GM18861 (cell line): ENCODE measurements around the gene BTF3.

Source experiments
- ATAC-seq: cut with Tn5 transposase; IDR thresholded peaks from one replicate; pipeline ENCODE4 v1.9.1; 2021; ENCODE audit not compliant: unreplicated experiment

Gene BTF3

DNA sequence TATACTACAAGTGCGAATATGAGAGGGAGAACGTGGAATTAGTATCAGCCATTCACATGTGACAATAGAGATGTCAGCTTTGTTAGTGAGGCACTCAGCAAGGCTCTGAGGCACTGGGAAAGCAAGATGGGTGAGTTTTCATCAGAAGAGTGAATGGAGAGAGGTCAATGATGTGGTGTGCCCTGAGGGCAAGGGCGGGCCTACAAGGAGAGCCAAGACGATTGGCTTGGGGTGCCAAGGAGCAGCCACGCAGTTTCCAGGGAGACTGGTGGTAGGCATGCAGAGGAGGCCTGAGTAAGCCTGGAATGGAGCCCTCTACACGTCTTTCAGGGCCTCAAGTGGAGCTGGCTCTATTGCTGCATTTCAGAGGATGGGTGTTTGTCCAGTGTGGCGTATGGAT lies 24.7 kb downstream of the BTF3 start:
- no peak for ATAC-seq

DNA sequence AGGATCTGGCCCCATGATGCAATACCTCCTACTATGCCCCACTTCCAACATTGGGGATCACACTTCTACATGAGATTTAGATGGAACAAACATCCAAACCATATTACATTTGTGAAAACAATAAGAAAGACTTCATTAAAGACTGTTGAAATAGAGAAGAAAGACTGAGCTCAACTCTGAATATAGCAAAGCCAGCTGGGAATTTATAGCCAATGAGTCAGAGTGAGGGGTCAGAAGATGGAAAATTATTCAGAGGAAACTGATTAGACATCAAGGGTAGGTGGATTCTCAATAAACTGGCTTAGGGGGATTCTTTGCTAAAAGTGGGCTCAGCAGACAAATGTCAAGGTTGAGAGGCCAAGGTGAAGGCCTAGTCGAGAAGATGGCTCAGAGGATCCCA lies 25.6 kb downstream of the BTF3 start:
- no peak for ATAC-seq

DNA sequence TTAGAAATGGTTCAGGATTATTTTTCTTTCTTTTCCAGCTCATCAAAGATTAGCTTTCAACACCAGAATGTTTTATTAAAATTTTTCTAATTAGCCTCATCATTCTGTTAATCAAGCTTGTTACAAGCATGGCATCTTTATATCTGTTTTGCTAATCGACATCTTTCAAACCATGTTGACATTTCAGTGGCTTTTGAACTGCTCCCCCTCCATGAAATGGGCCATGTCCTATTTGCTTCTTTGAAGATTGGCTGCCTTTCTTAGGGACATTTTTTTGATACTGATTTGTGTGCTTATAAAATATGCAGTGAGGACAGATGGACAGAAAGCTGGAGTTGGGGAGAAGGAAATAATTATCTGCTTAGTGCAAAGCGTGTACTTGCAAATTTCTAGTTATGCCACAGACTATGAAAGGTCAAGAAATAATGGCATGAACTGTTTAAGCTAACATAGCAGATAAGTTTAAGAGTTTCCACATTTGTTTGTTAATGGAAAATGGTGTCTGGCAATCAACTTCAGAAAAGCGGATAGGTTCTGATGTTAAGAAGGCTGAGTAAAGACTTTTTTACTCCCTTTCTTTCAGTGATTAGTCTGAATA lies 27.5 kb downstream of the BTF3 start:
- ATAC-seq = no peak

DNA sequence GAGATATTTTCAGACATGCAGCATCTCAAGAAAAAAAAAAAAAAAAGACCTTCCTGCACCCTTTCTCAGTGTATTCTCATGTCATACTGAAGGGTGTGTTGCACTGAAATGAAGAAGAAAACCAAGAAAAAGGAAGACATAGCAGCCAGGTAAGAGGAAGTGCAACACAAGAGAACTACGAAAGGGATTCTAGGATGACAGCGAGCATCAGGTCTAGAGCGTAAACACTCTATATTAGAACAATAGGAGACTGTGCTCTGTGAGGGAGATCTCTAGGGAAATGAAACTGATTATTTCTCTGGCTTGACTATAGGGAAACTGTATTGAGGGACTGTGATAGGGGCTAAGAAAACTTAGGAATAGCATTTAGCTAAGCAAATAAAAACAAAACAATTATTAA lies 30.0 kb downstream of the BTF3 start:
- no peak for ATAC-seq

DNA sequence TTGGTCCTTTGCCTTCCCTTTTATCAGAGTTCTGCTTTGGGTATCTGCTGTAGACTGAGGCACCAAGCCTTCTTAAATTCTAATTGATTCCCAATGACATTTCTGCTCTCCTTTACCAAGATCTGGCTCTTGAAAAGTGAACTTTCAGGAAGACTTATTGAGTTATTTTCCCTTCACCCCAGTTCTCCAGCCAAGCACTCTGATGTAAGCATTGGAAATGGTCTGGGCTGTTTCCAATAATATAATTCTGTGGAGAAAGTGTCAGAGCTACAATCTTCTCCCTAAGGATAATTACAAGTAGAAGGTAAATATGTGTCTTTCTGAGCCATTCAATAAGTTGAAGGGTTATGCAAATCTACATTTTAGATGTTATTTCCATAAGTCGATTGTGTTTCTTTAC lies 30.8 kb downstream of the BTF3 start:
- no peak for ATAC-seq

DNA sequence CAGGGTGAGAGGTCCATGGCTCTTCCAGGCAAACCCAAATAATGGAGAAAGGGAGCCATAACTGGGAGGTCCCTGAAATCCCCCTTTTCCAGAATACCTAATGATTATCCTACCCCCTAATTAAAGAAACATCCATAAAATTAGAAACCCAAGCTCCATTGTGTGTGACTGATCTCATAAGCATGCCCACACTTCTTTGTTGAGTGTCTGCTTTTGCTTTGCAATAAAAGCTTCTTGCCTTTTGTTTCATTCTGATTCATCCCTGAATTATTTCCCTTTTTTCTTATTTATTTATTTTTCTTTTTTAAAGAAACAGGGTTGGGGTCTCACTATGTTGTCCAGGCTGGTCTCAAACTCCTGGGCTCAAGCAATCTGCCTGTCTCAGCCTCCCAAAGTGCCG lies 33.1 kb downstream of the BTF3 start:
- ATAC-seq = no peak

DNA sequence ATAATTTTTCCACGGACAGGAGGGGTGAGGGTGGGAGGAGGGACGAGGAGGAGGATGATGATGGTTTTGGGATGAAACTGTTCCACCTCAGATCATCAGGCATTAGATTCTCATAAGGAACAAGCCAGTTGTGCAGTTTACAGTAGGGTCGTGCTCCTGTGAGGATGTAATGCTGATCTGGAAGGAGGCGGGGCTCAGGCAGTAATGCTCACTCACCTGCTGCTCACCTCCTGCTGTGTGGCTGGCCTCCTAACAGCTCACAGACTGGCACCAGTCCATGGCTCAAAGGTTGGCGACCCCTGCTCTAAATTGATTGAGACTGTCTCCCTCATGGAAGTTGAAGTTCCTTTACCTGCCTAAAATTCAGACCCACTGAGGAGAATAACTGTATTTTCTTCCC lies 34.0 kb downstream of the BTF3 start:
- ATAC-seq = no peak

DNA sequence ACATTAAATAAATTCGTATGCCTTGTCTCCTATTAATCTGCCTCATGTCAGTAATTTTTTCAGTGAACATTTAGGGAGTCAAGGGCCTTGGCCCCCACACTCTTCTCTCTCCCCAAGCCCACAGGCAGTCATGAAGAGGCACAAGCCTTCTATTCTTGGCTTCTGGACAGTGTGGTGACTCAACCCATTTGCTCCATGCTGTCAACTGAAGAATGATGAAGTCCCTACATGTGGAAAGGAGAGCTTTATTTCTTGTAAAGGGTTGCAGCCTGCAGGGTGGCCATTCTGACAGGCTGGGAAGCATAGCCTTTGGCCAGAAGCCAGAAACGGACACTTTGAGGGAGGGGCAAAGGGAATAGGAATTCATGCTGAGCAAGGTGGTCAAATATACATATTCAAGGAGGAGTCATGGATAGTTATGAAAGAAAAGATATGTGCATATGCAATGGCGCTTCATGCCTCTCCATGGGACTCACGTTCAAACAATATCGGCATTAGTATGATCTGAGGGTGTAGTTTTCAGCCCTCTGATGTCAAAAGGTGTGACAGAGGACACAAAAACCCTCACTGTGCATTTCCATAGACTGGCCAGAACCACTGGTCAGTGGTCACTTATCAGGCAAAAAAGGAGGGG lies 35.9 kb downstream of the BTF3 start:
- no peak for ATAC-seq

DNA sequence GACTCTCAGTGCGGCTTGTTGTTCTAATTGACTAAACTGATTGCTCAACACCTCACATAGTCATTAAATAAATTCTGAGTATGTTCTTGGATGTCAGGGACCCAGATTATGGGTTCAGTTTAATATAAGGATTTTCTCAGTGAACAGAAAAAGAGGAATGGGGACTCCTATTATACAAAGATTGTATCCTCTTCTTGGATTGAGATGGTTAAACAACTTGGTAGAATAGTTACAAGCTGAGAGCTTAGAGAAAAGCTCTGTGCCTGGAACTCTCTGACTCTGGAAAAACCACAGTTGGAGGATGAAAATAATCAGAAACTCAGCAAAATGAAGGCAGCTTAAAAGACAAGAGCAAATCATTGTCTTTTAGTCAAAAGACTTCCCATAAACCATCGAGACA lies 36.7 kb downstream of the BTF3 start:
- no peak for ATAC-seq

DNA sequence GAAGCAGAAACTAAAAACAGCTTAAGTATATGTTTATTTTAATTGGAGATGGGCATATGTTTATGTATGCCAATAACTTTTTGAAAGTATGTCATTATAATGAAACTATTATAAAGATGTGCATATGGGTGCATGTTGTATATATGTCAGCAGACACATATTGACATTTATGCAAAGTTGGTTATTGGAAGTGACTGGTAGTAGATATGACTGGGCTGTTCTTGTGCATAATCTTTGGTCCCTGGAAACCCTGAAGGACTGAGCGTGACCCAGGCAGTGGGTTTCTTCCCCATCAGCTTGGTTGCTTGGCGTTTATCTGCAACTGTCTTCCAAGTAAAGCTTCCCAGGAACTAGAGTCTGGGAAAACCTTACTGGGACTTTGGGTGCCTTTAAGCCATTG lies 41.5 kb downstream of the BTF3 start:
- ATAC-seq = no peak

DNA sequence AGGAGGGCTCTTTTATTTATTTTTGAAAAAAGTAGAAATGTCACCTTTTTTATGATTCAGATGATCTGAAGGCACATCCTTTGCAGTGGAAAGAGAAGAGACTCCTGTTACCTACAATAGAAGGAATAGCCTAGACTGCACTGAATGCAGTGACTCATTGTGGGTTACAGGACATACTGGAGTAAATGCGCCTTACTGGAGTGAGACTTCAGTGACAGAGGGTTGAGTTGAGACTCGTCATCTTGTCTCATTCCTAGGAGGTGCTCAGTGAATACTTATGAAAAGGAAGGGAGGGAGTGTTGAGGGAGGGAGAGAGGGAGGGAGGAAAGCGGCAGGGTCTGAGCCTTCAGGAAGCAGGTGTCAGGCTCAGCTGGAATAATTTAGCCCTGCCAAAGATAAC lies 42.0 kb downstream of the BTF3 start:
- no peak for ATAC-seq

DNA sequence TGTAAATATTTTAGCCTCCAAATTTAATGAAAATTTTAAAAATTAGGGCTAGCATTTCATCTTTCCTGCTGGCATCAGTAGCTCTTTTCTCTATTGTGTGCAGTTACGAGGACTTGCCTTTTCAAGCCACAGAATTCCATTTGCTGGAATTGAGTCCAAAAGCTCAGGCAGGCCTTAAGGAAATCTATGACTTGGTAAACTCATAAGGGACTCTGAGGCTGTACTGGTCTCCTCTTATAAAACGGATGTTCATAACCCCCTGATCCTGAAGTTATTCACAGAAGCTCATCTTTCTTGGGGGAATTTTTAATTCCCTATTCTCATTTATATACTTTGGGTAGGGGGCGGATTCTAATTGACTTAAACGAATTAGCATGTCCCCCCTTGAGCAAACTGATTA lies 43.8 kb downstream of the BTF3 start:
- no peak for ATAC-seq

DNA sequence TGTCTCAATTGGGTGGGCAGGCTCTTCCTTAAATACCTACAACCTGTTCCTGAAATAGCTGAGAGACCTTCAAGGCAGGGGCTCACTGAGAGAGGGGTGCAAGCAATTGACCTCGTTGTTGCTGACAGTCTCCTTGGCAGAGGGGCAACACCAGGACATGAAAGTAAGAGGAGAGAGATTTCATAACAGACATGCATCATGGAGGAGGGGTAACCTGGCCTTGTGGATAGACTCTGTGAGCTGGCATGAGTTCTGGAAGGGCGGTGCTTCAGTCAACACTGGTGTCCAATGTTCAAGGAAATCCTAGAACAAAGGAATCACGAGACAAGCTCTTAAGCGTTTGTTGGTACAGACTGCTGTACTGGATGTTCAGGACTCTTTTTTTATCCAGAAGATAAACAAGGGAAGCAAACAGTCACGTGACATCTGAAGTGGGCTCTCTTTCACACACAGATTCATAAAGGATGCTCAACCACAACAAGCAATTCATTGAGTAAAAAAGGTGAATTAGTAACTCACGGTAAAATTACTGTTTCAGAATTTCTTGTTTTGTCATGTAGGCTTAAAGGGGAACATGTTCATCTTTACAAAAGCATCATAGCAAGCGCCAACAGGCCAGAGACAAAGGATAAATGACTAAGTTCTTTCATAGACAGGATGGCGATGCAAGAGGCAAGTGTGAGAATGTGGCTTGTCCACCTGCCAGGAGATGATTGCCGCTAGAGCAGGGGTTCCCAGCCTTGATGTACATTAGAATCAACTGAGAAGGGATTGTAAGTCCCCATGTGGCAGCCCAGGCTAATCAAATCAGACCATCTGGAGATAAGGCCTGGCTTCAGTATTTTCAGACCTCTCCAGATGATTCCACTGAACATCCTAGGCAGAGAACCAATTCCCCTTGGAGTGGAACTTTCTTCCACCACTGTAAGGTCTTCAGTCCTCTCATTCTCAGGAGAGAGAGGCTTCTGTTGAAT lies 46.5 kb downstream of the BTF3 start:
- ATAC-seq = no peak

DNA sequence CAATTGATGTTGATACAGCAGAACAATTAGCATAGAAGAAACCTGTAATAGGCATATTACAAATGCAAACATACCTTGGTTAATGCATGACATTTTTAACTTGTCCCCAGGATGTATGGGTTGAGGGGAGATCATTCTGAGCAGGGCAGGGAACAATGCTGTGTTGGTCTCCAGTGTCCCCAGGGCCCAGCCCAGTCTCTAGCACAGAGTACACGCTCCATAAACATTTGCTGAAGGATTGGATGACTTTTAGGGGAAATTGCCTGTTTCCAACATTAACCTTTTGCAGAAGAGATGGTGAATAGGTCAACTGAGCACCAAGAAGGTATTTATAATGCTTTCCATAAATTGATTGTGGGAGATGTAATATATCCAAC lies 47.1 kb downstream of the BTF3 start:
- ATAC-seq = no peak

DNA sequence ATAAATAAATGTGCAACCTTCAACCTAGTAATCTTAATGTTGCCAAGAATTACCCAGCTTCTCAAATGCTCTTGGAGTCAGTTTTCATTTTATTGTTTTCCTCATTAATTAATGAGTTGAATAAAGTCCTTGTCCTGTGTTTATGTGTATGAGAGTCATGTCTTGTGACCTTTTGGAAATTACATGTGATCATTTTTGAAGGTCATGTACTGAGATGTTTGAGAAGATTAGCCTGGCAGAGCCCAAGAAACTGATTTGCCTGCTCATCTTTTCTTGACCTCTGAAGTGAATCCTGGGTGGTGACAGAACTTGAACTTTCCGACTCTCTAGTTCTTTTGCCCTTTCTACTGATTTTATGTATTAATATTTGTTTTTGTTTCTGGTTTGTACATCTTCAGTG lies 51.8 kb downstream of the BTF3 start:
- no peak for ATAC-seq

DNA sequence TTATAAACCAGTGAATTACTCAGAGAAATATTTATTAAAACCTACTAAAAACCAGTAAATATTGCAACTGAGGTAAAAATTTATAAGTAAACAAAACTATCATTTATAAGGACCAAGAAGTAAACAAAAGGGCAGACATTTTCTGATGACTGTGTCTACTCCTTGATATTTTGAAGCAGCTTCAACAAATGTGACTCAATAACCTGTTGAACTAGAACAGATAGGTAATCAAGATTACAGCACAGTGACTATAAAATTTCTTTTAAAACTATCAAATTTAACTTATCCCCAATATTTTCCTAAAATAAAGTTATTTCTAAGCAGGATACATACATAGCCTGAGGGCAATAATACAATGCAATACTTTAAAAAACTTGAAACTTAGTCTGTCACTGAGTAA lies 54.4 kb downstream of the BTF3 start:
- no peak for ATAC-seq
